ENCODE measurements around the gene UGT1A7.
"Not testable (repeated sequence)": the region's sequence is repeated elsewhere in the genome, so short reads cannot be mapped to it uniquely, and the experiment has no call there.

The UGT1A7 gene

DNA sequence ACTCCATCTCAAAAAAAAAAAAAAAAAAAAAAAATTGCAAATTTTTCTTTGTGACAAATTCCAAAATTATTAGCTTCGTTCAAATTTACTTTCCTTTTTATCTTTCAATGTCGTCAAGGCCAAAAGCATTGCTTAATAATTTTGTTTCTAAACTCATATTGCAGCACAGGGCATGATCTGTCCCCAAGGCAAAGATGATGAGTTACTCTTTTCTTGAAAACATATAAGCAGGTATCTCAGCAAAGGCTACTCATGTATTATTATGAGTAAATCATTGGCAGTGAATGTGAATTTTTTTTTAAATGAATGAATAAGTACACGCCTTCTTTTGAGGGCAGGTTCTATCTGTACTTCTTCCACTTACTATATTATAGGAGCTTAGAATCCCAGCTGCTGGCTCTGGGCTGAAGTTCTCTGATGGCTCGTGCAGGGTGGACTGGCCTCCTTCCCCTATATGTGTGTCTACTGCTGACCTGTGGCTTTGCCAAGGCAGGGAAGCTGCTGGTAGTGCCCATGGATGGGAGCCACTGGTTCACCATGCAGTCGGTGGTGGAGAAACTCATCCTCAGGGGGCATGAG, at the start of gene UGT1A7:
TSS of gene UGT1A7 (plus strand) at position 381 of the 579 bp plus-strand sequence. CDS start at position 418, 37 bp downstream.
- no peak for DNase-seq

DNA sequence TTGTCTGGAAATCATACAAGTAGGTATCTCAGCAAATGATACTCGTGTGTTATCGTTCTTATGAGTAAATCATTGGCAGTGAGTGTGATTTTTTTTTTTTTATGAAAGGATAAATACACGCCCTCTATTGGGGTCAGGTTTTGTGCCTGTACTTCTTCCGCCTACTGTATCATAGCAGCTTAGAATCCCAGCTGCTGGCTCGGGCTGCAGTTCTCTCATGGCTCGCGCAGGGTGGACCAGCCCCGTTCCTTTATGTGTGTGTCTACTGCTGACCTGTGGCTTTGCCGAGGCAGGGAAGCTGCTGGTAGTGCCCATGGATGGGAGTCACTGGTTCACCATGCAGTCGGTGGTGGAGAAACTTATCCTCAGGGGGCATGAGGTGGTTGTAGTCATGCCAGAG, 45.4 kb upstream of the UGT1A7 start, which contains the start of gene UGT1A10:
TSS of gene UGT1A10 (plus strand) at position 143 of the 400 bp plus-strand sequence. CDS start at position 218, 75 bp downstream.
- DNase-seq: not testable (repeated sequence)

- no peak for DNase-seq
These were observed 42.9 kb upstream of the UGT1A7 start for GRCh38 chr2:233638836-233639235.

- no peak for DNase-seq
These were observed 41.8 kb upstream of the UGT1A7 start for GRCh38 chr2:233639860-233640259.

DNA sequence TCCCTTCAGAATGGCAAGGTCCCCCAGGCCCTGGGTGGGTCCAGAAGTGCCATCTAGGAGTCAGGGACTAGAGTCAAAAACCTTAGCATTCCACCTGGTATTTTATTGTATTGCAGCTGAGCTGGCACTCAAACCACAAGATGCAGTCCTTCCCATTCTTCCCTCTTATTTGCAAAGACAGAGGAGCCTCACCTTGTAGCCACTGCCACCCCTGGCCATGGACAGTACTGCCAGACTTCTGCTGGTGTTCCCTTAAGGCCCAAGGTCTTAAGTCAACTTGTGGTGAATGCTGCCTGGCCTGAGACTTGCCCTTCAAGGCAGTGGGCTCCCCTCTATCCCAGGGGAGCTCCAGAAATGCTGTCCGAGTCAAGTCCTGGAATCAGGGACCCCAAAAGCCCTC, 38.6 kb upstream of the UGT1A7 start:
- peak; percentile 49 for DNase-seq

DNA sequence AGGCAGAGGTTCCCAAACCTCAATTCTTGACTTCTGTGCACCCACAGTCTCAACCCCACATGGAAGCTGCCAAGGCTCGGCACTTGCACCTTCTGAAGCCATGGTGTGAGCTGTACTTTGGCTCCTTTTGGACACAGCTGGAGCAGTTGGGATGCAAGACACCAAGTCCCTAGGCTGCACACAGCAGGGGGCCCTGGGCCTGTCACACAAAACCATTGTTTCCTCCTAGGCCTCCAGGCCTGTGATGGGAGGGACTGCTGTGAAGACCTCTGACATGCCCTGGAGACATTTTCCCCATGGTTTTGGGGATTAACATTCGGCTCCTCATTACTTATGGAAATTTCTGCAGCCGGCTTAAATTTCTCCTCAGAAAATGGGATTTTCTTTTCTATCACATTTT, 35.7 kb upstream of the UGT1A7 start:
- not testable (repeated sequence) for DNase-seq

GRCh38 chr2:233650981-233651380, 30.7 kb upstream of the UGT1A7 start:
- DNase-seq: no peak

- DNase-seq: no peak
These were observed 30.3 kb upstream of the UGT1A7 start for GRCh38 chr2:233651430-233651829.

DNA sequence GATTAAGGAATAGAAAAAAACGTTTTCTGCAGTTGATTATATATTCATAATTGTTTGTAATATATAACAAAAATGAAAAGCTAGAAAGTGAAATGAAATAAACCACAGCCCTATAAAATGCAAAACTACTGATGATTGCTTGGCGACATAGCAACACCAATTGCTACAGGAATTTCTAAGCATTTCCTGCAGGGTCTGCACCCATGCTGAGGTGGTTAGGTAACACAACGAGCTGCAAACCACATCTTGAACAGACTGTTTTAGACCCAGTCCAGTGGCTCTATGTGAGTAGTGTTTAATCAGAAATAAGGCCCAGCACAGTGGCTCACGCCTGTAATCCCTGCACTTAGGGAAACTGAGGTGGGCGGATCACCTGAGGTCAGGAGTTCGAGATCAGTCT, 27.2 kb upstream of the UGT1A7 start:
- DNase-seq: no peak

DNA sequence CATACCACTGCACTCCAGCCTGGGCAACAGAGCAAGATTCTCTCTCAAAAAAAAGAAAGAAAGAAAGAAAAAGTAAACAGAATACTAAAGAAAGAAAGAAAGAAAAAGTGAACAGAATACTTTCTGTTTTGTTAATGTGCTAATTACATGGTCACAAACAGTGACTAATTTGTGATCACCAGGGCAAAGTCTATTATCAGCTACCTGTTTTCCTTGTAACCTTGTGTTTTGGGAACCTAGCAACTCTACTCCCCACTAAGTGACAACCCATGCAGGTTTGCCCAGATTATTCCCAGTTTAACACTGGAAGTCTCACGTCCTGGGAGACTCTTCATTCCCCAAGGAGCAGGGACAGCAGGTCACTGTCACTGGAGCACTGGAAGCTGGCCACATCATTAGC, 26.7 kb upstream of the UGT1A7 start:
- no peak for DNase-seq

DNA sequence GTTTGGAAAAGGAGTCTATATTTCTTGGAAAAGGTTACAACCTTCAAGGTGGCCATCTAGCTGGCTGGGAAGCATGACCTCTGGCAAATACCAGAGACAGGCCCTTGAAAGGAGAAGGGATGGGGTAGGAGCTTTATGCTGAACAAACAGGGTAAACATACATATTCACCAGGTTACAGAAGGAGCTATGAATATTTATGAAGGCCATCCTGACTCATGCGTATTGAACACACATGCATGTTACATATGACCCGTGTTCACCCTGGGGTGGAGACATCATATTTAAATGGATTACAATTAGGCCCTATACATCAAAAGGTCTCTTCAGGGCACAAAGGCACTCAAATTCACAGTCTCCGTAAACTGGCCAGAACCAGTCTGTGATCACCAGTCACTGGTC, 25.8 kb upstream of the UGT1A7 start:
- DNase-seq: not testable (repeated sequence)

DNA sequence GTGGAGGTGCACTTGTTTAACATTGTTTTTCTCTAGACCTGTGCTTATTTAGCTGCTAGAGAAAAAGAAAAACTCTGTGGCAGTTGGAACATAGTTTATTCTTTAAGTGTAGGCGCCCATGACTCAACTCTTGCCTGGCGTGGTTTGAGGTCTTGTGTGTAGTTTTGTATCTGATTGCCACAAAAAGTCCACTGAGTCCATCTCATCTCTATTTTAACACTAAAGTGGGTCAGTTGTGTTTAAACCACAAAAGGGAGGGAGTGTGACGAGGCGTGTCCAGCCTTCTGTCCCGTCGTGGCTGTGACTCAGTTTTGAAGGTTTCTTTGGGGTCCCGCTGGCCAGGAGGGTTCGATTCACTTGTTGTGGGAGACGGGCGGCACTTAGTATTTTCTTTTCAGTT, 25.3 kb upstream of the UGT1A7 start:
- DNase-seq: peak; percentile 29

DNA sequence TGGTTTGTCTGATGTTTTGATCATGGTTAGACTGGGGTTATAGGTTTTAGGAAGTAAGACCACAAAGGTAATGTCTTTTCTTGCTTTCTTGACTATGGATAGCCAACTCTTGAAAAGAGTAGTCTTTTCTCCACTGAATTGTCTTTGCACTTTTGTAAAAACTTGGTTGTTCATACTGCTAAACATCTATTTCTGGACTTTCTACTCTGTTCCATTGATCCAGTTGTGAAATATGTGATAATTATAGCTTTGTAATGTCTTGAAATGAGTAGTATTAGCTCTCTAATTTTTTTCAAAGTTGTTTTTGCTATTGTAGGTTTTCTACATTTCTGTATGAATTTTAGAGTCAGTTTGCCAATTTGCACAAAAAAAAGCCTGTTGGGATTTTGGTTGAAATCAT, 23.1 kb upstream of the UGT1A7 start:
- no peak for DNase-seq

DNA sequence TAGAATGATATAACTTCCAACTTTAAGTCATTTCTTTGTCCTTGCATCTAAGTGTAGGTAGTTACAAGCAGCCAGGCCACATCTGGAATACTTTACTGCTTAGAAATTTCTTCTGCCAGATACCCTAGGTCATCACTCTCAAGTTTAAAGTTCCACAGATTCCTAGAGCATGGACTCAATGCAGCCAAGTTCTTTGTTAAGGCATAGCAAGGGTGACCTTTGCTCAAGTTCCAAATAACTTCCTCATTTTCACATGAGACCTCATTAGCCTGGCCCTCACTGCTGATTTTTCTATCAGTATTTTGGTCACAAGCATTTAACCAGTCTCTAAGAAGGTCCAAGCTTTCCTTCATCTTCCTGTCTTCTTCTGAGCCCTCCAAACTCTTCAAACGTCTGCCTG, 17.8 kb upstream of the UGT1A7 start:
- DNase-seq: no peak

- DNase-seq: no peak
These were observed 13.0 kb upstream of the UGT1A7 start for GRCh38 chr2:233668605-233669260.

- DNase-seq: no peak
These were observed 10.2 kb upstream of the UGT1A7 start, which contains the start of gene UGT1A9 for GRCh38 chr2:233671290-233672161. TSS of gene UGT1A9 (plus strand) at chr2:233671898. CDS start at chr2:233671935, 37 bp downstream.

DNA sequence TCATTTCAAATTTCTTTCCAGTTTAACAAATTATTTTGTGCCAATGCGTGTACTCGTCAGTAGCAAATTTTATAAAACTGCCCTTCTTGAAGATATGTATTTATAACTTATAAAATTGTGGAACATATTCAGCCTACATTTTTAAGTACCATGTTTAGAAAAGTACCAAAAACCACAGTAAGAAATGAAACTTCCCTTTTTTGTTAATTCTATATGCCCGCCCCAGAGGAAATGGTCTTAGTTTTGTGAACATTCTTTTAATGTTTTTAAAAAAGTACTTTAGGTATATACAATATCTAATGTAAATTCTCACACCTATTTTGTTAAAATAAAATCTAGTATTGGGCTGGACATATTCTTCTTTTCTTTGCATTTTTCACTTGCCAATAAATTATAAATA, 8.8 kb upstream of the UGT1A7 start:
- peak; percentile 25 for DNase-seq

GRCh38 chr2:233673896-233674295, 7.8 kb upstream of the UGT1A7 start:
- DNase-seq: no peak

DNA sequence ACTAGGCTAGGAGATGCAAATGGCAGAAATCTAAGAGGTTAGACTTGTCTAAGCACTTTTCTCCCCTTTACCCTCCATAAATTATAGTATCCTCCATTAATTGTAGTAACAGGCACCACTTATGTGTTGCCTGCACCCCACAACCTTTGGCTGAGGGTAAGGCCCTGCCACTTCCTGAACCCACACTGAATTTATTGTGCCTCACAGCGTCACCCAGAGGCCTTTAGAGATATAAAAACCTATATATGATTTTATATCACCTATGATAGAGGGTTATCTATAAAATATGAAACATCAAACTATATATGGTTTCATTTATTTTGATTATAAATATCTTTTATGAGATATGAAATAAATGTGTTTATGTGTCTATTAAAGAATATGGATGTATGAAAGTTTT, 7.4 kb upstream of the UGT1A7 start:
- no peak for DNase-seq

DNA sequence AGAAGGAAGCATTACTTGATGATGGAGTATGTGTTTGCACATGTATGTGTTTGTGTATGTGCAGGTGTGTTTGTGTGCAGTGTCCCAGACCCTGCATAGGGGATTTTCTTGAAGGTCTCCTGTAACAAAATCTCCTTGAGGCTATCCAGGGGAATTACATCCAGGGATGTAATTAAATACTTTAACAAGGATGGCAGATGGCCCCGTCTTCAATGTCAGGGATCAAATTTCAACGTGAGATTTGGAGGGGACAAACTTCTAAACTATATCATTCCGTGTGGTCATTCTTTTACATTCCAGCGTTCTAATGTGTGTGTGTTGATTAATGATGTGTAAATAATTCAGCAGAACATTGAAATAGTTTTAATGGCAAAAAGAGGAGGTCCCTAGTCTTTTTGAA, 6.7 kb upstream of the UGT1A7 start:
- no peak for DNase-seq

DNA sequence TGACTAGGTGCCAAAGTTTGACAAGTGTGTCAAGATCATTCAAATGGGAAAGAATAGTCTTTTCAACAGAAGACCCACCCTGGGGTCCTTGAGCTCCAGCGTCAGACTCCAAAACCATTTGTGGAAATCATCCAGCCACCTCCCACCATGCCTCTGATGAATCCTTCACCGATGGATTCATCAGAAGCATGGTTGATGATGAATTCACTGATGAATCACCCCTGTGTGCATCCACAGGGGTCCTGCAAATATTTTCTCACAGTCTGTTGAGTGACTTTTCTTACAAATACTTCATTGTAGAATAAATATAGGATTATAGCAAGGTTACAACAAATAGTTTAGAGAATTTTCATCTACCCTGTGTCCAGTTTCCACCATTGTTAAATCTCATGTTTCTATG, 5.7 kb upstream of the UGT1A7 start:
- no peak for DNase-seq

- DNase-seq: no peak
These were observed 2.5 kb upstream of the UGT1A7 start for GRCh38 chr2:233679196-233679595.

GRCh38 chr2:233680361-233681045, 1.2 kb upstream of the UGT1A7 start:
- DNase-seq: no peak

Measured in hematopoietic multipotent progenitor cell treated with erythropoietin and hydrocortisone succinate and interleukin-3 and kit ligand, for 6 days (in vitro differentiated cells).